DND-41 (cell line): ENCODE measurements around the gene TRIM56.

Experiments
- CTCF ChIP-seq: IDR thresholded peaks from 2 replicates; pipeline ENCODE4 v1.5.1; 2012; ENCODE audit warnings: borderline replicate concordance, low read length, moderate library complexity, mild to moderate bottlenecking; ENCODE audit not compliant: poor library complexity, severe bottlenecking; ENCODE audit errors: extremely low read depth
- EZH2 ChIP-seq: IDR thresholded peaks from 3 replicates; pipeline ENCODE4 v1.6.1; 2012; ENCODE audit warnings: borderline replicate concordance, low read depth, mild to moderate bottlenecking, moderate library complexity, low read length, inconsistent platforms; ENCODE audit not compliant: severe bottlenecking

DNA sequence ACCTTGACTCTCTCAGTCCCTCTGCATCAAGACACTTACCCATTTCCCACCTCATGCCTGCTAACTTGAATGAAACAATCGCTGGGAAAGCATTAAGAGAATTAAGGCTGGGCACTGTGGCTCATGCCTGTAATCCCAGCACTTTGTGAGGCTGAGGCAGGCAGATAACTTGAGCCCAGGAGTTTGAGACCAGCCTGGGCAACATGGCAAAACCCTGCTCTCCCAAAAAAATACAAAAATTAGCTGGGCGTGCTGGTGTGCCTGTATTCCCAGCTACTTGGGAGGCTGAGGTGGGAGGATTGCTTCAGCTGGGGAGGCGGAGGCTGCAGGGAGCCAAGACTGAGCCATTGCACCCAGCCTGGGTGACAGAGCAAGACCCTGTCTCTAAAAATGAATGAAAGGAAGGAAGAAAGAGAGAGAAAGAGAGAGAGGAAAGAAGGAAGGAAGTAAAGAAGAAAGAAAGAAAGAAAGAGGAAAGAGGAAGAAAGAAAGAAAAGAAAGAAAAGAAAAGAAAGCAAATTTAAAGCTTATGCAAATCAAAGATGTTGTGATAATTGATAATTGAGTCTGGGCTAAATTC, 42.3 kb downstream of the TRIM56 start:
- TF ChIP-seq CTCF (no peak), EZH2 (no peak)
